ENCODE data around the gene SIRT2.
"Not testable (repeated sequence)": the region's sequence is repeated elsewhere in the genome, so short reads cannot be mapped to it uniquely, and the experiment has no call there.

SIRT2 gene

DNA sequence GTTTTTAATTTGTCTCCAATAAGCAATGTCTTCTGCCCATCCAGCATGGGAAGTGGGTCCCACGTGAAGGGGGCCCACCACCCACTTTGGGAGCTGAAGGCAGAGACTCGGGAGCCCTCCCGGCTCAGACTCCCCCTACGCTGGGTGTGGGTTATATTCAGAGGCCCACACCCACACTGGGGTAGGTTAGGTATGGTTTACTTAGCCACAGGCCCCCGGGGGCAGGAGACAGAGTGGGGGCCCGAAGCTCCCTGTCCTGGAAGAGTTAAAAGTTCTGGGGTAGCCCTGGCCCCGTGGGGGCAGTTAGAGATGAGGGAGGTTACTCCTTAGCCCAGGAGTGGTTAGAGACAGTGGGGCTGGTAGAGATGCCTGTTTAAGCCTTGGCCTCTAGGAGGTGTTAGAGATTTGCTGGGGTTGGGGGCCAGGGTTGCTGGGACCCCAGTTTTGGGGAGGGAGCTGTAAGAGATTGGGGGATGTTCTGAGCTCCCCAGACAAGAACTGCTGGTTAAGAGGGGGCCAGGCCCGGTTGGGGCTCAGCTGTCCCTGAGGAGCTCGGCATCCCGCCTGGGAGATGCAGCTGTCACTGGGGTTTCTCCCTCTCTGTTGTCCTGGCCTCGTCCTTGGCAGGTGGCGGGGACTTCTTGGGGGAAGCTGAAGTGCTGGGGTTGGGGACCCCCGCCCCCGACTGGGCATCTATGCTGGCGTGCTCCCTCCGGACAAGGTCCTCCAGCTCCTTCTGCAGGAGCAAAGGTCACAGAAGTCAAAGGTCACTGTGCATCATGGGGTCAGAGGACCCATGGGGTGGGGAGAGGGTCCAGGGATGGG, 20.6 kb downstream of the SIRT2 start:
- in situ Hi-C loops (cut with HindIII; ENCODE audit: low pct_ligation_motif_present, low sequenced_read_pairs): no loop called here
- no peak for DNase-seq
- H3K4me3 ChIP-seq (ENCODE audit: low read depth, low read length): no peak overlapping the region

DNA sequence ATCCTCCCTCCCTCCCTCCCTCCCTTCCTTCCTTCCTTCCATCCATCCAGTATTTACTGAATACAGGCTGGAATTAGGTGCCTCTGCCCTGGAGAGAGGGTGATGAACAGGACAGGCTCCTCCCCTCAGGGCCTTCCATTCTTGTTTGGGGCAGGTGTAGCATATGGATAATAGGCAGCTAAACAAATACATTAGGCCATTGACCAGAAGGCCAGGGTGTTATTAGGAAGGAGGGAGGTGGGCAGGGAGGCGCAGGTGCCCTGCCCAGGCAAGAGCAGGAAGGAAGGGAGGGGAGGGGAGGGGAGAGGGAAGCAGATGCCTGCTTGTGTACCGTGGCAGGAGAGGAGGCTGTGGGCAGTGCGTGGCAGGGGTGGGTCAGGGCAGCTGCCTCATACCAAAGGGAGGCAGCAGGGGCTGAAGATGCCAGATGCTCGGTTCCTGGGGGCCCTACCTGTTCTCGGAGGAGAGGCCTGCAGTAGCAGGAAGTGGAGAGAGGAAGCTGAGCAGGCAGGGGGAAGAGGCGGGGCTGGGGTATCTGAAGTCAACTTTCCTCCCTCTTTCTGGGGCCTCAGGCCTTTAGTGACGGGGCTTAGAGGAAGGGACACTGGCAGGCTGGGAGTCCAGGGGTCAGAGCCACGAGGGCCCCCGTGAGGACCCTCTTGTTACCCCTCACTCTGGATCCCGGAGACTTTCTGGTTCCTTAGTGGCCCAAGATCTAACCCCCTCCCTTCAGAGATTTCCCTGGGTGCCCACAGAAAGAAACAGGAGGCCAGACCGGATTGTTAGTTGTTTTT, 21.4 kb downstream of the SIRT2 start, which contains the start of gene RINL:
Gene RINL (minus strand): TSS at position 495 of the 794 bp plus-strand sequence. CDS start 1,533 bp downstream, outside the sequence.
- TF ChIP-seq, protein P1, sequence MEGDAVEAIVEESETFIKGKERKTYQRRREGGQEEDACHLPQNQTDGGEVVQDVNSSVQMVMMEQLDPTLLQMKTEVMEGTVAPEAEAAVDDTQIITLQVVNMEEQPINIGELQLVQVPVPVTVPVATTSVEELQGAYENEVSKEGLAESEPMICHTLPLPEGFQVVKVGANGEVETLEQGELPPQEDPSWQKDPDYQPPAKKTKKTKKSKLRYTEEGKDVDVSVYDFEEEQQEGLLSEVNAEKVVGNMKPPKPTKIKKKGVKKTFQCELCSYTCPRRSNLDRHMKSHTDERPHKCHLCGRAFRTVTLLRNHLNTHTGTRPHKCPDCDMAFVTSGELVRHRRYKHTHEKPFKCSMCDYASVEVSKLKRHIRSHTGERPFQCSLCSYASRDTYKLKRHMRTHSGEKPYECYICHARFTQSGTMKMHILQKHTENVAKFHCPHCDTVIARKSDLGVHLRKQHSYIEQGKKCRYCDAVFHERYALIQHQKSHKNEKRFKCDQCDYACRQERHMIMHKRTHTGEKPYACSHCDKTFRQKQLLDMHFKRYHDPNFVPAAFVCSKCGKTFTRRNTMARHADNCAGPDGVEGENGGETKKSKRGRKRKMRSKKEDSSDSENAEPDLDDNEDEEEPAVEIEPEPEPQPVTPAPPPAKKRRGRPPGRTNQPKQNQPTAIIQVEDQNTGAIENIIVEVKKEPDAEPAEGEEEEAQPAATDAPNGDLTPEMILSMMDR (IDR thresholded peaks at IDR 0.05; ENCODE audit: low read depth, low read length, missing control alignments): no peak
- in situ Hi-C loops (cut with HindIII; ENCODE audit: low pct_ligation_motif_present, low sequenced_read_pairs): no loop called here
- H3K27ac ChIP-seq: no peak within 1 kb of the TSS
- H3K27me3 ChIP-seq (replicated peaks): no peaks in the 10 kb centered on the region
- H3K4me3 ChIP-seq (ENCODE audit: low read depth, low read length): no peak within 1 kb of the TSS
- no peak for DNase-seq
- H3K36me3 ChIP-seq (replicated peaks): peaks cover 3% of the 10 kb centered on the region

More for the DNA sequence above, 20.6 kb downstream of the SIRT2 start:
- Histone ChIP-seq H3K27me3 (replicated peaks) (no peaks in the 10 kb centered on the region), H3K36me3 (replicated peaks) (peaks cover 3% of the 10 kb centered on the region), H3K27ac (no peak overlapping the region)
- TF ChIP-seq, protein P1 (IDR thresholded peaks at IDR 0.05; ENCODE audit: low read depth, low read length, missing control alignments): no peak

- H3K36me3 ChIP-seq (replicated peaks): no peaks in the 10 kb centered on the region
- in situ Hi-C loops (cut with HindIII; ENCODE audit: low pct_ligation_motif_present, low sequenced_read_pairs): no loop called here
- no peak overlapping the region for H3K27ac ChIP-seq
- H3K27me3 ChIP-seq (replicated peaks): no peaks in the 10 kb centered on the region
- TF ChIP-seq, protein P1 (IDR thresholded peaks at IDR 0.05; ENCODE audit: low read depth, low read length, missing control alignments): no peak
- H3K4me3 ChIP-seq (ENCODE audit: low read depth, low read length): no peak overlapping the region
- no peak for DNase-seq
Observed at GRCh38 chr19:38875656-38876395, 23.6 kb downstream of the SIRT2 start.

GRCh38 chr19:38873400-38873799, 26.0 kb downstream of the SIRT2 start:
- in situ Hi-C loops (cut with HindIII; ENCODE audit: low pct_ligation_motif_present, low sequenced_read_pairs); H3K27ac ChIP-seq; H3K4me3 ChIP-seq (ENCODE audit: low read depth, low read length); H3K27me3 ChIP-seq (replicated peaks); DNase-seq; H3K36me3 ChIP-seq (replicated peaks): not testable (repeated sequence)

DNA sequence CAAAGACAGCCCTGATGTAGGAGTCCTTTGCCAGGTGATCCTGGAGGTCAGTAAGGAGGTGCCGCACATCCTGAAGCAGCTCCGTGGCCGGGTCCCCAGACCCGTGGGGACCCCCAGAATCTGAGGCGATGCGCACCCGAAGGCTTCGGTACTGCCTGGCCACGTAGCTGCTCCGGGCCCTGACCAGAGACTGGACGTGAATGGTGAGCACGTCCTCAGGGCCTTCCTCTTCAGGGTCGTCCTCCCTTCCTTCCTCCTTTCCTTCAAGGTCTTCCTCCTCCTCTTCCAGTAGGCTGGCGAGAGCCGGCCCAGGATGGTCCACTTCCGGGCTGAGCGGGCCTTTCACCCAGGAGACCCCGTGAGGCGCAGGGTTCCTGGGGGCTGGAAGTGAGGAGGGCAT, 28.8 kb downstream of the SIRT2 start:
- Histone ChIP-seq H3K27me3 (replicated peaks) (no peaks in the 10 kb centered on the region), H3K4me3 (ENCODE audit: low read depth, low read length) (no peak overlapping the region), H3K27ac (no peak overlapping the region), H3K36me3 (replicated peaks) (no peaks in the 10 kb centered on the region)
- no peak for DNase-seq
- TF ChIP-seq, protein P1 (IDR thresholded peaks at IDR 0.05; ENCODE audit: low read depth, low read length, missing control alignments): no peak
- in situ Hi-C loops (cut with HindIII; ENCODE audit: low pct_ligation_motif_present, low sequenced_read_pairs): no loop called here

All from brain microvascular endothelial cell (primary cell).